Breast epithelium (tissue), 4 donors: ENCODE measurements around the gene NSUN5. TPM values are rescaled to one million over a fixed set of nuclear protein-coding genes. Genes with fewer than 3 reads are reported as not detected.
"Not testable (repeated sequence)": the region's sequence is repeated elsewhere in the genome, so short reads cannot be mapped to it uniquely, and the experiment has no call there.

Source experiments
- DNase-seq, 2 donors: peaks; one replicate each; pipeline ENCODE4 v3.0.0-alpha.2; 2019; ENCODE audit warnings: low spot score in 2 of 2
- H3K27ac ChIP-seq, 2 donors: fragments of 200-600 bp; sonication (generic) in 1 of 2; one replicate each; pipeline ENCODE4 v1.5.1; 2016 to 2019; ENCODE audit warnings: mild to moderate bottlenecking in 1 of 2
- H3K27me3 ChIP-seq, 2 donors: fragments of 200-600 bp; sonication (generic) in 1 of 2; one replicate each; pipeline versions ENCODE4 v1.5.1 to v1.6.0; 2017 to 2019; ENCODE audit warnings: control low read depth in 1 of 2, mild to moderate bottlenecking in 1 of 2
- H3K36me3 ChIP-seq: fragments of 200-600 bp; one replicate; pipeline ENCODE4 v1.5.1; 2019
- H3K4me1 ChIP-seq, 2 donors: fragments of 200-600 bp; sonication (generic); one replicate each; pipeline ENCODE4 v1.5.1; 2016 to 2019; ENCODE audit warnings: control low read depth in 1 of 2
- H3K4me3 ChIP-seq, 3 donors: fragments of 200-600 bp; sonication (generic); 1 replicate in 2 of 3; 2 replicates in 1 of 3; pipeline ENCODE4 v1.5.1; 2016 to 2019; ENCODE audit warnings: mild to moderate bottlenecking in 3 of 3, moderate library complexity in 2 of 3
- H3K9me3 ChIP-seq, 2 donors: fragments of 200-600 bp; sonication (generic) in 1 of 2; one replicate each; pipeline ENCODE4 v1.5.1; 2016 to 2019; ENCODE audit warnings: control low read depth in 1 of 2
- POLR2A ChIP-seq: fragments of 450-650 bp; IDR thresholded peaks from one replicate; pipeline ENCODE4 v1.6.1; 2016; ENCODE audit warnings: antibody characterized with exemption, mild to moderate bottlenecking, moderate library complexity
- POLR2AphosphoS5 ChIP-seq, 3 donors: sonication (generic); formaldehyde crosslinking; IDR thresholded peaks; one replicate each; pipeline ENCODE4 v1.6.1; 2017; ENCODE audit warnings: antibody characterized with exemption in 3 of 3
- intact Hi-C: fragments of 100-400 bp; cut with DNase I; formaldehyde crosslinking; loops from one replicate; pipeline ENCODE4 v1.15.1; 2023; ENCODE audit warnings: low total_unique reads
- total RNA-seq, 3 donors: library from RNA; depleted of rRNA; stranded (reverse); fragments of >200 nt; gene quantifications; one replicate each; pipeline ENCODE4 v1.1.0, GENCODE V29; 2016
- TF ChIP-seq, protein P1 (sequence below), 3 donors: fragments of 450-650 bp; IDR thresholded peaks; one replicate each; pipeline ENCODE4 v1.5.1; 2016 to 2017; ENCODE audit warnings: antibody characterized with exemption in 3 of 3, mild to moderate bottlenecking in 3 of 3, moderate library complexity in 3 of 3

NSUN5 gene
- total RNA-seq, 3 donors from 2014 or later, result 23.3 to 28.1 (median 24.2) TPM

DNA sequence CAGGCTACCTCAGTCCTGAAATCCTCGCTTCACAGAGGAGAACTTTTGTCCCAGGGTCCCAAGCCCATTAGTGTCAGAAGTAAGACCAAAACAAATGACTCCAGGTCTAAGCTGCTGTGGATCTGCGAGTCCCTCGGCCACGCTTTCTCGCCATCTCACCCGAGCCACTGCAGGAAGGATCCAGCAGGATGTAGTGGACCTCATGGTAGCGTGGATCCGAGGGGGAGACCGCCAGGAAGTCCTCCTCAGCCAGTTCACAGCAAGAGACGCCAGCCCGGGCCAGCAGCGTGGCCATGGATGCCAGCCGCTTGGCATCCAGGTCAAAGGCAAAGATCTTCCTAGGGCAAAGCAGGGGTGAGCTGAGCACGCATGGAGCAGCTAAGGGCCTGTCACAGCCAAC is 4.6 kb downstream of the NSUN5 start:
- Histone ChIP-seq H3K4me1 (peaks cover 0 to 3% of the 10 kb centered on the region in 2 donors), H3K27ac (no peak overlapping the region), H3K36me3 (no peaks in the 10 kb centered on the region), H3K9me3 (no peaks in the 10 kb centered on the region), H3K4me3 (no peak overlapping the region), H3K27me3 (no peaks in the 10 kb centered on the region)
- no peak for DNase-seq
- intact Hi-C loops, result no loop called here
- TF ChIP-seq POLR2AphosphoS5 (IDR thresholded peaks at IDR 0.05), result no peak
- TF ChIP-seq, protein P1, sequence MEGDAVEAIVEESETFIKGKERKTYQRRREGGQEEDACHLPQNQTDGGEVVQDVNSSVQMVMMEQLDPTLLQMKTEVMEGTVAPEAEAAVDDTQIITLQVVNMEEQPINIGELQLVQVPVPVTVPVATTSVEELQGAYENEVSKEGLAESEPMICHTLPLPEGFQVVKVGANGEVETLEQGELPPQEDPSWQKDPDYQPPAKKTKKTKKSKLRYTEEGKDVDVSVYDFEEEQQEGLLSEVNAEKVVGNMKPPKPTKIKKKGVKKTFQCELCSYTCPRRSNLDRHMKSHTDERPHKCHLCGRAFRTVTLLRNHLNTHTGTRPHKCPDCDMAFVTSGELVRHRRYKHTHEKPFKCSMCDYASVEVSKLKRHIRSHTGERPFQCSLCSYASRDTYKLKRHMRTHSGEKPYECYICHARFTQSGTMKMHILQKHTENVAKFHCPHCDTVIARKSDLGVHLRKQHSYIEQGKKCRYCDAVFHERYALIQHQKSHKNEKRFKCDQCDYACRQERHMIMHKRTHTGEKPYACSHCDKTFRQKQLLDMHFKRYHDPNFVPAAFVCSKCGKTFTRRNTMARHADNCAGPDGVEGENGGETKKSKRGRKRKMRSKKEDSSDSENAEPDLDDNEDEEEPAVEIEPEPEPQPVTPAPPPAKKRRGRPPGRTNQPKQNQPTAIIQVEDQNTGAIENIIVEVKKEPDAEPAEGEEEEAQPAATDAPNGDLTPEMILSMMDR (IDR thresholded peaks at IDR 0.05), result no peak
- TF ChIP-seq POLR2A, result no peak

DNA sequence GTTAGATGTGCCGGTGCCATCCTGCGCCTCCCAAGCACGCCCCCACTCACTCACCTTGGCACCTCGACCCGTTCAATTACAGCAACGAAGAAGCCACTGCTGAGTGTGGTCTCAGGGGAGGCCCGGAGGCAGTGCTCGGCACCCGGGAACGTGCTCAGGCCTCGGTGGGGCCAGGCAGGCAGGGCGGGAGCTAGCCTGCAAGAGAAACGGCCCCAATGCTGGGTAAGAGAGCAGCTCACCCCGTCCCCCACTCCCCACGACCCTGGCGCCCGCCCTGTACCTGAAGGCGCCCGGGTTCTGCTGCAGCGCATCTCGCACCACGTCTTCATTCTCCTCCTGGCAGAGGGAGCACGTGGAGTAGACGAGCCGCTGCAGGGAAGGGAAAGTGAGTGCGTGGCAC is 5.1 kb downstream of the NSUN5 start:
- peaks cover 0 to 3% of the 10 kb centered on the region in 2 donors for H3K4me1 ChIP-seq
- intact Hi-C loops, result no loop called here
- H3K9me3 ChIP-seq, result no peaks in the 10 kb centered on the region
- H3K4me3 ChIP-seq, result no peak overlapping the region
- TF ChIP-seq, protein P1 (IDR thresholded peaks at IDR 0.05), result no peak
- TF ChIP-seq POLR2AphosphoS5 (IDR thresholded peaks at IDR 0.05) (no peak), POLR2A (no peak)
- DNase-seq, result no peak
- H3K36me3 ChIP-seq, result no peaks in the 10 kb centered on the region
- no peaks in the 10 kb centered on the region for H3K27me3 ChIP-seq
- no peak overlapping the region for H3K27ac ChIP-seq

DNA sequence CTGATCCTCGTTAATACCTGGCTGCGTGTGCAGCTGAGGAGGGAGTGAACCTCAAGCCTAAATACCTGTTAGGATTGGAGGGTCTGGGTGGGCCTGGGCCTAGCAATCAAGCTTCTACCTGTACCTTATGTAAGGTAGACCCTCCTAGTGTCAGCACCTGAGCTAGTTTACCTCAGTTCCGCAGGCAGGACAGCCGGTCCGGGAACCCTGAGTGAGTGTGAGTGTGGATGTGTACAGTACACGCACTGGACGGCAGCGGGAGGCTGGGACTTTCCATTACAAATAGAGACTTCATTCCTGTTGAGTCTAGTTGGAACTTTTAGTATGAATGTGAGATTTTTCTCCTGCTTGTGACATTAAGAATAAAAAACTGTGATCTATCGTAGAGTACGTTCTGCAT is 5.8 kb downstream of the NSUN5 start:
- H3K4me3 ChIP-seq, H3K27me3 ChIP-seq, H3K4me1 ChIP-seq, H3K36me3 ChIP-seq, H3K27ac ChIP-seq, intact Hi-C loops, DNase-seq, H3K9me3 ChIP-seq: not testable (repeated sequence)

DNA sequence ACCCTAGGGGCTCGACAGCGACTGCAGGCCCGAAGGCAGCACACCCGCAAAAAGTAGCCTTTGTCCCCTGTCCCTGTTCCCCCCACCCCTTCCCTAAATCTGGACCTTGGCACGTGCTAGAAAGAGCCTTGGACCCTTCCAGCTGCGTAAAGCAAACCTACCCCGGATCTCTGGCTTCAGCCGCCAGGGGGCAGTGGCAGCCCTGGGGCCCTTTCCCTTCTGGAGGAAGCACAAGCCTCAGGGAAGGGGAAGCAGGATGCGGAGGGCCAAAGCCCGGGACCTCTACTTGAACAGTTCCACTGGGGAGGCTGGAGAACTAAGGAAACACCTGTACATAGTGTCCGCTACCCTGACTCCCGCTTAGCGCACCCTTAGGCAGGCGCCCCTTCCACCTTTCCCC is 7.5 kb downstream of the NSUN5 start:
- H3K36me3 ChIP-seq, intact Hi-C loops, H3K4me3 ChIP-seq, H3K9me3 ChIP-seq, H3K4me1 ChIP-seq, H3K27me3 ChIP-seq, DNase-seq, H3K27ac ChIP-seq: not testable (repeated sequence)

DNA sequence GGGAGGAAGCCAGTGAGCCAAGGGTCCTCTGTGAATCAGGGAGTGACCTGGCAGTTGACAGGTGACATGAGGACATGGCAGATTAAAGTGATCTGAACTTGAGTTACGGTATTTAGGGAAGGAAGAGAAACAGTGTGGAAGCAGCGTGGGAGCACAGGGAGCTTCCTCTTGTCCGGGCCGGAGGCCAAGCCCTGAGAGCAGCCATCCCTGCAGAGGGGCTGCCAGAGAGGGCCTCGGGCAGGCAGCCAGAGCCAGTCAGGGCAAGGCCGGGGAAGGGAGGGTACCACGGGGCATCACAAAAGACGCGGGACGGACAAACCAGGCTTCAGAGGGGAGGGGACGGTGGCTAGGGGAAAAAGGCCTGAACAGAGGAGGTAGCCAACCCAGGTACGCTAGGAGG is 8.8 kb downstream of the NSUN5 start:
- H3K4me3 ChIP-seq, H3K4me1 ChIP-seq, H3K9me3 ChIP-seq, H3K27me3 ChIP-seq, intact Hi-C loops, H3K36me3 ChIP-seq, DNase-seq, H3K27ac ChIP-seq: not testable (repeated sequence)

DNA sequence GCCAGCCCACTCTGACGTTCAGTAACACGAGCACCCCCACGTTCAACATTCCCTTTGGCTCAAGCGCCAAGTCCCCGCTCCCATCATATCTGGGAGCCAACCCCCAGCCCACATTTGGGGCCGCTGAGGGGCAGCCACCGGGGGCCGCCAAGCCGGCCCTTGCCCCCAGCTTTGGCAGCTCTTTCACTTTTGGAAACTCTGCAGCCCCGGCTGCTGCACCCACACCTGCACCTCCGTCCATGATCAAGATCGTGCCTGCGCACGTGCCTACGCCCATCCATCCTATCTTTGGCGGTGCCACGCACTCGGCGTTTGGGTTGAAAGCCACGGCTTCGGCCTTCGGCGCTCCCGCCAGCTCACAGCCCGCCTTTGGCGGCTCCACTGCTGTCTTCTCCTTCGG is 10.9 kb downstream of the NSUN5 start:
- H3K9me3 ChIP-seq, DNase-seq, H3K27me3 ChIP-seq, H3K27ac ChIP-seq, H3K4me3 ChIP-seq, H3K36me3 ChIP-seq, H3K4me1 ChIP-seq, intact Hi-C loops: not testable (repeated sequence)

DNA sequence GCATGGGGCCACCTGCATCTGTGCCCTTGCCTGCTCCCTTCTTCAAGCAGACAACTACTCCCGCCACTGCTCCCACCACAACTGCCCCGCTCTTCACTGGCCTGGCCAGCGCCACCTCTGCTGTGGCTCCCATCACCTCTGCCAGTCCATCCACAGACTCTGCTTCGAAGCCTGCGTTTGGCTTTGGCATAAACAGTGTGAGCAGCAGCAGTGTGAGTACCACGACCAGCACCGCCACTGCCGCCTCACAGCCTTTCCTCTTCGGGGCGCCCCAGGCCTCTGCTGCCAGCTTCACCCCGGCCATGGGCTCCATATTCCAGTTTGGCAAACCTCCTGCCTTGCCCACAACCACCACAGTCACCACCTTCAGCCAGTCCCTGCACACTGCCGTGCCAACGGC is 11.4 kb downstream of the NSUN5 start:
- H3K36me3 ChIP-seq, H3K9me3 ChIP-seq, H3K4me3 ChIP-seq, DNase-seq, H3K27me3 ChIP-seq, H3K4me1 ChIP-seq, intact Hi-C loops, H3K27ac ChIP-seq: not testable (repeated sequence)

DNA sequence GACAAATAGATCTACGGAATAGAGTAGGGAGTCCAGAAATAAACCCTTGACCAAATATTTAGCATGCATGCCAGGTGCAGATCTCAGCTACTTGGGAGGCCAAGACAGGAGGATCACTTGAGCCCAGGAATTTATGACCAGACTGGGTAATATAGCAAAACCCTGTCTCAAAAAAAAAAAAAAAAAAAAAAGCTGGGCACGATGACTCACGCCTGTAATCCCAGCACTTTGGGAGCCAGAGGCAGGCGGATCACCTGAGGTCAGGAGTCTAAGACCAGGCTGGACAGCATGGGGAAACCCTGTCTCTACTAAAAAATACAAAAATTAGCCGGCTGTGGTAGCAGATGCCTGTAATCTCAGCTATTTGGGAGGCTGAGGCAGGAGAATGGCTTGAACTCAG is 31.4 kb downstream of the NSUN5 start:
- H3K27me3 ChIP-seq, H3K27ac ChIP-seq, H3K9me3 ChIP-seq, H3K4me1 ChIP-seq, H3K36me3 ChIP-seq, H3K4me3 ChIP-seq, DNase-seq, intact Hi-C loops: not testable (repeated sequence)

DNA sequence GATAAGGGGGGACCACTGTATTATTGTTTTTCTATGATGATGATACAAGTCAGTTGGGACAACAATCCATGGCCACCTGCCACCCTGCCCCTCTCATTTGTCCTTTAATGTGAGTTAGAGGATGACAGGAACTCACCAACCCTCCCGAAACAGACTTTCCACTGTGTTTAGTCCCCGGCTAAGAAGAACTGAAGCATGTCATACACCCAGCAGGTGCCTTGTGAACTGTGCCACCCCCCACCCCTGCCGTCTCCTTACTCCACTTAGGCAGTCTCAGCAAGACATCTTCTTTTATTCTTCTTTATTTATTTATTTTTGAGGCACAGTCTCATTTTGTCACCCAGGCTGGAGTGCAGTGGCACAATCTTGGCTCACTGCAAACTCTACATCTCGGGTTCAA is 40.8 kb downstream of the NSUN5 start:
- intact Hi-C loops, H3K4me1 ChIP-seq, H3K27ac ChIP-seq, H3K27me3 ChIP-seq, H3K9me3 ChIP-seq, H3K4me3 ChIP-seq, DNase-seq, H3K36me3 ChIP-seq: not testable (repeated sequence)

DNA sequence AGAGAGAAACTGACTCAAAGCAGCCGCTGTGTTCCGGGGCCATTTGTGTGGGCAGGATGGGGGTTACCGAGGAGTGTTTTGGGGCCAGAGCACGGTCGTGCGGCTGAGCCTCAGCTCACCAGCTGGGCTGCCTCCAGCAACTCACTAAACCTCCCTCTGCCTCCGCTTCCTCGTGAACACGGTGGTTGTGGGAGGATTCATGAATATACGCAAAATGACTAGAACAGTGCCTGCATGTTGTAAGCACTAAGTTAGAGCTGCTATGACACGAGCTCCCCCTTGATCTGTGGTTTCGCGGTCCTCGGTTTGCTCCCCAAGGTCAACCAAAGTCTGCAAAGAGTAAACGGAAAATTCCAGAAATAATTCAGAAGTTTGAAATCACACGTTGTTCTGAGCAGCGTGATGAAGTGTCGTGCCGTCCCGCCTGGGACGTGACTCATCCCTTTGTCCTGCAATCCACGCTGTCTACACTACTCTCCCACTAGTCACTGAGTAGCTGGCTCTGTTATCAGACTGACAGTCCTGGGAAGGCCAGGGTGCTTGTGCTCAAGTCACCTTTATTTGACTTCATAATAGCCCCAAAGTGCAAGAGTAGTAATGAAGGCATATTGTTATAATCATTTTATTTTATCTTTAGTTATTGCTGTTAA is 41.8 kb downstream of the NSUN5 start:
- H3K27ac ChIP-seq, DNase-seq, H3K27me3 ChIP-seq, H3K9me3 ChIP-seq, H3K4me3 ChIP-seq, H3K36me3 ChIP-seq, H3K4me1 ChIP-seq, intact Hi-C loops: not testable (repeated sequence)

DNA sequence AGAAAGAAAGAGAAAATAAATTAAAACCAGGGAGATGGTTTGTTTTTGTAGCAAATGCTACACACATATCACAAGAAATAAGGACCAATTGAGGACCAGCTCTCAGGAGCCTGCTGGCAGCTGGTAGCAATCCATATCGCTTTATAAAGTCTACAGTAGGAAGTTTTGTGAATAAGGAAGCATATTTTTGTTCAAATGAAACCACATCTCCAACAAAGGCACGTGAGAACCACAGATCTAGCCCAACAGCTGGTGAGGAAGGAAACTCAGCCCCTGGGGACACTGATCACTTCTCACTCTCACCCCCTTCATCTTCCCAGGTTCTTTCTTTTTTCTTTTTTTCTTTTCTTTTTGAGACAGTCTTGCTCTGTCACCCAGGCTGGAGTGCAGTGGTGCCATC is 46.2 kb downstream of the NSUN5 start:
- H3K4me1 ChIP-seq, H3K27me3 ChIP-seq, H3K36me3 ChIP-seq, H3K4me3 ChIP-seq, DNase-seq, H3K27ac ChIP-seq, intact Hi-C loops, H3K9me3 ChIP-seq: not testable (repeated sequence)
